PC-3 (cell line): ENCODE results near the gene SMIM11. TPM values are rescaled to one million over a fixed set of nuclear protein-coding genes. Genes with fewer than 3 reads are reported as not detected.

ENCODE experiments used
- ATAC-seq: fragments of 200-7000 bp; cut with Tn5 transposase; 2 replicates; pipeline ENCODE4 v1.9.1; 2020; ENCODE audit warnings: mild to moderate bottlenecking, moderate library complexity
- BruUV-seq: library from RNA; stranded (reverse); fragments of 400-500 nt; replicated peaks from 2 replicates; lab custom pipeline; 2021; lab: Mats Ljungman, UMichigan
- CTCF ChIA-PET: fragments of 300-600 bp; sonication (Branson Sonifier 250); formaldehyde crosslinking; loops from one replicate; lab custom pipeline; 2022; ENCODE audit warnings: antibody characterized with exemption; lab: Charles Lee
- POLR2A ChIA-PET: fragments of 300-600 bp; sonication (Branson Sonifier 250); formaldehyde crosslinking; loops from one replicate; lab custom pipeline; 2022; ENCODE audit warnings: antibody characterized with exemption; ENCODE audit not compliant: unreplicated experiment; lab: Charles Lee
- DNase-seq: peaks from one replicate; pipeline ENCODE4 v3.0.0-alpha.2; 2015
- H2AFZ ChIP-seq: fragments of 300-600 bp; sonication (generic); 2 replicates; pipeline ENCODE4 v1.6.0; 2016; ENCODE audit warnings: antibody characterized with exemption, low read length
- H3F3A ChIP-seq: fragments of 300-600 bp; sonication (generic); one replicate; pipeline ENCODE4 v1.6.0; 2017; ENCODE audit warnings: antibody characterized with exemption, low read length, control low read depth, mild to moderate bottlenecking; ENCODE audit not compliant: unreplicated experiment
- H3K27ac ChIP-seq: fragments of 300-600 bp; sonication (generic); 2 replicates; pipeline ENCODE4 v1.5.1; 2016; ENCODE audit warnings: mild to moderate bottlenecking, low read length
- H3K27me3 ChIP-seq: fragments of 300-600 bp; sonication (generic); 2 replicates; pipeline ENCODE4 v1.6.1; 2016; ENCODE audit warnings: low read length, mixed read lengths
- H3K36me3 ChIP-seq: fragments of 300-600 bp; sonication (generic); 2 replicates; pipeline ENCODE4 v1.6.1; 2016; ENCODE audit warnings: low read depth, mixed run types, low read length, mixed read lengths
- H3K4me1 ChIP-seq: fragments of 300-600 bp; sonication (generic); 2 replicates; pipeline ENCODE4 v1.5.1; 2016; ENCODE audit warnings: low read length; ENCODE audit not compliant: insufficient read depth
- H3K4me2 ChIP-seq: fragments of 300-600 bp; sonication (generic); 2 replicates; pipeline ENCODE4 v1.6.0; 2016; ENCODE audit warnings: low read length
- H3K4me3 ChIP-seq: fragments of 300-600 bp; sonication (generic); 2 replicates; pipeline ENCODE4 v1.5.1; 2016; ENCODE audit warnings: mild to moderate bottlenecking, low read length, mixed read lengths
- H3K79me2 ChIP-seq: fragments of 300-600 bp; sonication (generic); 2 replicates; pipeline ENCODE4 v1.6.1; 2017; ENCODE audit warnings: low read length, mixed read lengths
- H3K9ac ChIP-seq: fragments of 300-600 bp; sonication (generic); 2 replicates; pipeline ENCODE4 v1.6.0; 2016; ENCODE audit warnings: mild to moderate bottlenecking, low read length
- H3K9me2 ChIP-seq: fragments of 300-600 bp; sonication (generic); replicated peaks from 2 replicates; pipeline ENCODE4 v1.6.1; 2016; ENCODE audit warnings: mixed run types, low read length, mixed read lengths
- H3K9me3 ChIP-seq: fragments of 300-600 bp; sonication (generic); 2 replicates; pipeline ENCODE4 v1.6.1; 2016; ENCODE audit warnings: low read length, mixed read lengths
- H4K20me1 ChIP-seq: fragments of 300-600 bp; sonication (generic); 2 replicates; pipeline ENCODE4 v1.6.1; 2016; ENCODE audit warnings: low read length, mixed read lengths
- EZH2 ChIP-seq: fragments of 300-600 bp; sonication (generic); IDR thresholded peaks from one replicate; pipeline ENCODE4 v1.6.1; 2017; ENCODE audit warnings: antibody characterized with exemption, mild to moderate bottlenecking, low read length; ENCODE audit not compliant: unreplicated experiment
- EZH2phosphoT487 ChIP-seq: fragments of 300-600 bp; sonication (generic); IDR thresholded peaks from 2 replicates; pipeline ENCODE4 v1.6.1; 2018; ENCODE audit warnings: mild to moderate bottlenecking, antibody characterized with exemption, low read length, borderline replicate concordance
- intact Hi-C: fragments of 100-400 bp; cut with micrococcal nuclease; formaldehyde crosslinking; loops from 2 replicates; pipeline ENCODE4 v1.9.0; 2023
- total RNA-seq: library from RNA; depleted of rRNA; stranded (reverse); fragments of >200 nt; gene quantifications from 2 replicates; pipeline ENCODE4 v1.2.3, GENCODE V29; 2014
- TF ChIP-seq, protein P1 (sequence below): fragments of 300-600 bp; sonication (generic); conservative IDR thresholded peaks from 2 replicates; pipeline ENCODE4 v1.5.1; 2017; ENCODE audit warnings: antibody characterized with exemption, low read depth, mild to moderate bottlenecking, low read length

The SMIM11 gene
- total RNA-seq, 1 experiment from 2014 or later, result 39.8 TPM

DNA sequence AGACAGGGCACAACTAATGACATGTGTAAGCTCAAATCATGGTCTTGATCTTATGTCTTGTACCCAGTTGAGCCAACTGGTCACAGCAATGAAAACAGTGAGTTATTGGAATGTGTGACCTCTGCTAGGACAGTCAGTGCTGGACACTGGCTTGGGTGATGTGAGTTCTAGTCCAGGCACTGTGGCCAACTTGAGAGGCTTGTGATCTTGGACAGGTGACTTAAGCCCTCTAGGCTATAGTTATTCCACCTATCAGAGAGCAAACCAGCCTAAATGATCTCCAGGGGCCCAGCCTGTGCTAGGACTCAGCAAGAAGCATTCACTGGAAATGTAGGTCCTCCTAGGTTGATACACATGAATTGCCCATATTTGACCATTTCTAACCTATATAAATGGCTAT is 10.4 kb upstream of the SMIM11 start:
- H3K9me2 ChIP-seq, result no peaks in the 10 kb centered on the region
- no peaks in the 10 kb centered on the region for H4K20me1 ChIP-seq
- no peak for ATAC-seq
- no peak overlapping the region for H3K9ac ChIP-seq
- ChIA-PET CTCF (no interaction called here), POLR2A (no interaction called here)
- H3K79me2 ChIP-seq, result no peaks in the 10 kb centered on the region
- H2AFZ ChIP-seq, result no peak overlapping the region
- TF ChIP-seq, protein P1, sequence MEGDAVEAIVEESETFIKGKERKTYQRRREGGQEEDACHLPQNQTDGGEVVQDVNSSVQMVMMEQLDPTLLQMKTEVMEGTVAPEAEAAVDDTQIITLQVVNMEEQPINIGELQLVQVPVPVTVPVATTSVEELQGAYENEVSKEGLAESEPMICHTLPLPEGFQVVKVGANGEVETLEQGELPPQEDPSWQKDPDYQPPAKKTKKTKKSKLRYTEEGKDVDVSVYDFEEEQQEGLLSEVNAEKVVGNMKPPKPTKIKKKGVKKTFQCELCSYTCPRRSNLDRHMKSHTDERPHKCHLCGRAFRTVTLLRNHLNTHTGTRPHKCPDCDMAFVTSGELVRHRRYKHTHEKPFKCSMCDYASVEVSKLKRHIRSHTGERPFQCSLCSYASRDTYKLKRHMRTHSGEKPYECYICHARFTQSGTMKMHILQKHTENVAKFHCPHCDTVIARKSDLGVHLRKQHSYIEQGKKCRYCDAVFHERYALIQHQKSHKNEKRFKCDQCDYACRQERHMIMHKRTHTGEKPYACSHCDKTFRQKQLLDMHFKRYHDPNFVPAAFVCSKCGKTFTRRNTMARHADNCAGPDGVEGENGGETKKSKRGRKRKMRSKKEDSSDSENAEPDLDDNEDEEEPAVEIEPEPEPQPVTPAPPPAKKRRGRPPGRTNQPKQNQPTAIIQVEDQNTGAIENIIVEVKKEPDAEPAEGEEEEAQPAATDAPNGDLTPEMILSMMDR, result no peak
- TF ChIP-seq EZH2 (no peak), EZH2phosphoT487 (no peak)
- DNase-seq, result no peak
- H3F3A ChIP-seq, result no peaks in the 10 kb centered on the region
- no peak overlapping the region for H3K27ac ChIP-seq
- intact Hi-C loops, result no loop called here
- no peak overlapping the region for H3K4me2 ChIP-seq
- H3K27me3 ChIP-seq, result no peaks in the 10 kb centered on the region
- H3K4me3 ChIP-seq, result no peak overlapping the region
- no TSS peak for BruUV-seq
- no peaks in the 10 kb centered on the region for H3K36me3 ChIP-seq
- no peaks in the 10 kb centered on the region for H3K4me1 ChIP-seq
- no peaks in the 10 kb centered on the region for H3K9me3 ChIP-seq

DNA sequence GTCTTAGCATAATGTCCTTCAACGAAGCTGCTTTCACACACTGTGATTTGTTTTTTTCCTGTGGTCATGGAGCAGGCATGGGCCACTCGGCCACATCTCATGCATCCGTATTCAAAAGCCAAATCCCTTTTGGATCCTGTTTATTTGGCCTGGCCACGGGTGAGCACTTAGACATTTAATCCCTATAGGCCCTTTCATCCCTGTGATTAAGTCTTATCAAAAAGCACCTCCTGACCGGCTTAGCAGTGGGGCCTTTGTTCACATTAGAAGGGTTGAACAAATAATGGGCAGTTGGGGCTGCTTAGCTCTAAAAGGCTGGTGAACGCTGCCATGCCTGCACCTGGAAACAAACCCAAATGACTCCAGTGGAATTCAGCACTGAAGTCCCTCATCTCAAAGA is 9.5 kb upstream of the SMIM11 start:
- H3K4me2 ChIP-seq, result no peak overlapping the region
- DNase-seq (no peak), ATAC-seq (no peak)
- no peaks in the 10 kb centered on the region for H3K4me1 ChIP-seq
- H3F3A ChIP-seq, result no peaks in the 10 kb centered on the region
- no peak overlapping the region for H3K4me3 ChIP-seq
- no peaks in the 10 kb centered on the region for H3K9me2 ChIP-seq
- no peak overlapping the region for H3K27ac ChIP-seq
- no peaks in the 10 kb centered on the region for H3K79me2 ChIP-seq
- no peaks in the 10 kb centered on the region for H3K9me3 ChIP-seq
- no peaks in the 10 kb centered on the region for H3K27me3 ChIP-seq
- H3K9ac ChIP-seq, result no peak overlapping the region
- TF ChIP-seq EZH2 (no peak), EZH2phosphoT487 (no peak)
- TF ChIP-seq, protein P1, result no peak
- no TSS peak for BruUV-seq
- H2AFZ ChIP-seq, result no peak overlapping the region
- H4K20me1 ChIP-seq, result no peaks in the 10 kb centered on the region
- CTCF ChIA-PET, result no interaction called here
- intact Hi-C loops, result no loop called here
- no peaks in the 10 kb centered on the region for H3K36me3 ChIP-seq
- POLR2A ChIA-PET, result no interaction called here

DNA sequence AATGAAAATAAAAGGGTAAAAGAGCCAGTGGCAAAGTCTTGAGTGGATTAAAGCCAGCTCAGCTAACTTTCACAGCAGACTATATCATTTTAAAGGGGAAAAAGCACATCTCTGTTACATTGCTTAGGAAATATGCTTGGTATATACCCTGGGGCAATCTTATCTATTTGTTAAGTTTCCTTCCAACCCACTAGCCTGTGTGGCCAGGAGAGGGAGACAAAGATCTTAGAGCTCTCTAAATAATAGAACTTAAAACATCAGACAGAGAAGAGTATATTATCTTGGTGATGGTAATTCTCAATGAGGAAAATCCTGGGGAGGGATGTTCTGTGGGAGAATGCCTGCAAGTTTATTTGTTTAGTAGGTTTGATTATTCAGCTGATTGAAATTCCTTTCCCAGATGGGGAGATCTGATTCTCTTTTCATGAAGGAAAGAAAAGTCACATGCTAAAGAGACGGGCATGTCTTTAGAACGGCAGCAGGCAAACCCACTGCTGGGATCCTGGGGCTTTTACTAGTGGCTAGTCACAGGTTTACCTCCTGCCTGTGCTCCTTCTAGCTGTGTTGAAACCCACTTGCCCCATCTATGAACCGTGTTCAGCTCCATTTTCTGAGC is 7.9 kb upstream of the SMIM11 start:
- H4K20me1 ChIP-seq, result no peaks in the 10 kb centered on the region
- H3K9me2 ChIP-seq, result no peaks in the 10 kb centered on the region
- CTCF ChIA-PET, result interaction anchor here (0.7 to 1.2 kb wide), 3 partner anchors 235 to 1313 kb away, joined by 4 to 7 read pairs (median 5); no protein-coding TSS in a partner anchor
- peak overlapping the region; percentile 21; the same call in 1 of the 2 replicates for H2AFZ ChIP-seq
- H3K4me1 ChIP-seq, result no peaks in the 10 kb centered on the region
- peak; percentile 97 for ATAC-seq
- DNase-seq, result peak; percentile 93
- intact Hi-C loops, result no loop called here
- no peak overlapping the region for H3K27ac ChIP-seq
- no peaks in the 10 kb centered on the region for H3K36me3 ChIP-seq
- POLR2A ChIA-PET, result no interaction called here
- H3K9ac ChIP-seq, result no peak overlapping the region
- H3K79me2 ChIP-seq, result no peaks in the 10 kb centered on the region
- TF ChIP-seq EZH2phosphoT487, result no peak
- TF ChIP-seq, protein P1, result peak; percentile 86
- no peak overlapping the region for H3K4me2 ChIP-seq
- BruUV-seq, result no TSS peak
- H3K4me3 ChIP-seq, result no peak overlapping the region
- H3K27me3 ChIP-seq, result no peaks in the 10 kb centered on the region
- no peaks in the 10 kb centered on the region for H3K9me3 ChIP-seq
- no peaks in the 10 kb centered on the region for H3F3A ChIP-seq
